Glutamatergic neuron (in vitro differentiated cells): Measurements from ENCODE around the gene TFF3. TPM values are rescaled to one million over a fixed set of nuclear protein-coding genes. Genes with fewer than 3 reads are reported as not detected.

ENCODE experiments used
- DNase-seq: peaks from one replicate; pipeline ENCODE4 v3.0.0; 2022
- H3K27ac Mint-ChIP-seq: one replicate; pipeline ENCODE4 v1.8.0; 2020; ENCODE audit warnings: mild to moderate bottlenecking, mixed read lengths, inconsistent platforms; ENCODE audit not compliant: unreplicated experiment
- H3K27me3 Mint-ChIP-seq: one replicate; pipeline ENCODE4 v1.8.0; 2020; ENCODE audit warnings: mild to moderate bottlenecking, moderate library complexity, mixed read lengths, inconsistent platforms; ENCODE audit not compliant: unreplicated experiment
- H3K36me3 Mint-ChIP-seq: one replicate; pipeline ENCODE4 v1.8.0; 2020; ENCODE audit warnings: mild to moderate bottlenecking, mixed read lengths, inconsistent platforms; ENCODE audit not compliant: unreplicated experiment
- H3K4me1 Mint-ChIP-seq: one replicate; pipeline ENCODE4 v1.8.0; 2020; ENCODE audit warnings: mild to moderate bottlenecking, low read depth, mixed read lengths, inconsistent platforms; ENCODE audit not compliant: unreplicated experiment
- H3K4me3 Mint-ChIP-seq: one replicate; pipeline ENCODE4 v1.8.0; 2020; ENCODE audit warnings: mild to moderate bottlenecking, mixed read lengths, inconsistent platforms; ENCODE audit not compliant: unreplicated experiment
- H3K9me3 Mint-ChIP-seq: one replicate; pipeline ENCODE4 v1.8.0; 2020; ENCODE audit warnings: mild to moderate bottlenecking, moderate library complexity, mixed read lengths, inconsistent platforms; ENCODE audit not compliant: unreplicated experiment
- total RNA-seq: library from RNA; stranded (reverse); fragmentation: NEBNext Ultra II Directional; extraction: Animal tissue kit (Norgen Biotek cat#: 25700); gene quantifications from one replicate; pipeline ENCODE4 v1.2.1, GENCODE V29; 2021; ENCODE audit not compliant: unreplicated experiment
- TF ChIP-seq, protein P1 (sequence below): fragments of 200-600 bp; sonication (generic); IDR thresholded peaks from one replicate; pipeline ENCODE4 v1.5.0; 2021; ENCODE audit not compliant: partially characterized antibody, unreplicated experiment

Gene TFF3
- total RNA-seq, 1 donor from 2014 or later = not detected

DNA sequence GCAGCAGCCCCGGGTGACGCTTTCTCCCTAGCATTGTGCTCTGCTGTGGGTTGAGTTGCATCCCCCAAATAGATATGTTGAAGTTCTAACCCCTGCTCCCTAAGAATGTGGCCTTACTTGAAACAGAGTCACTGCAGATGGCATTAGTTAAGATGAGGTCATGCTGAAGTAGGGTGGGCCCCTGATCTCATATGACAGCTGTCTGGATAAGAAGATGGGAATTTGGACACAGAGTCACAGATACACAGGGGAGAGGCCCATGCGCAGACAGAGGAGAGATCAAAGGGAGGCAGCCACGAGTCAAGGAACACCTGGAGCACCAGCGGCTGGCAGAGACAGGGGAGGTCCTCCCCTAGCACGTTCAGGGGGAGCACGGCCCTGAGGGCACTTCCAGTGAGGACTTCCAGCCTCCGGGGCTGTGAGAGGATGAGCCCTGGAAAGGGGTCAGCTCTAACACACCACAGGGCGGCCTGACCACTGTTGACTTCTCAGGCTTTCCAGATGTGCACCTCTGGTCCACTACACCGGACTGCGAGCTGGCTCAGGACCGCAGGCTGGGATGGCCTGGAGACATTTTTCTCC lies 49.9 kb downstream of the TFF3 start:
- Mint-ChIP-seq H3K36me3 (no peaks in the 10 kb centered on the region), H3K27ac (no peak overlapping the region), H3K27me3 (peaks cover 4% of the 10 kb centered on the region), H3K4me3 (no peak overlapping the region), H3K4me1 (peaks cover 31% of the 10 kb centered on the region), H3K9me3 (peaks cover 4% of the 10 kb centered on the region)
- TF ChIP-seq, protein P1, sequence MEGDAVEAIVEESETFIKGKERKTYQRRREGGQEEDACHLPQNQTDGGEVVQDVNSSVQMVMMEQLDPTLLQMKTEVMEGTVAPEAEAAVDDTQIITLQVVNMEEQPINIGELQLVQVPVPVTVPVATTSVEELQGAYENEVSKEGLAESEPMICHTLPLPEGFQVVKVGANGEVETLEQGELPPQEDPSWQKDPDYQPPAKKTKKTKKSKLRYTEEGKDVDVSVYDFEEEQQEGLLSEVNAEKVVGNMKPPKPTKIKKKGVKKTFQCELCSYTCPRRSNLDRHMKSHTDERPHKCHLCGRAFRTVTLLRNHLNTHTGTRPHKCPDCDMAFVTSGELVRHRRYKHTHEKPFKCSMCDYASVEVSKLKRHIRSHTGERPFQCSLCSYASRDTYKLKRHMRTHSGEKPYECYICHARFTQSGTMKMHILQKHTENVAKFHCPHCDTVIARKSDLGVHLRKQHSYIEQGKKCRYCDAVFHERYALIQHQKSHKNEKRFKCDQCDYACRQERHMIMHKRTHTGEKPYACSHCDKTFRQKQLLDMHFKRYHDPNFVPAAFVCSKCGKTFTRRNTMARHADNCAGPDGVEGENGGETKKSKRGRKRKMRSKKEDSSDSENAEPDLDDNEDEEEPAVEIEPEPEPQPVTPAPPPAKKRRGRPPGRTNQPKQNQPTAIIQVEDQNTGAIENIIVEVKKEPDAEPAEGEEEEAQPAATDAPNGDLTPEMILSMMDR = no peak
- no peak for DNase-seq

DNA sequence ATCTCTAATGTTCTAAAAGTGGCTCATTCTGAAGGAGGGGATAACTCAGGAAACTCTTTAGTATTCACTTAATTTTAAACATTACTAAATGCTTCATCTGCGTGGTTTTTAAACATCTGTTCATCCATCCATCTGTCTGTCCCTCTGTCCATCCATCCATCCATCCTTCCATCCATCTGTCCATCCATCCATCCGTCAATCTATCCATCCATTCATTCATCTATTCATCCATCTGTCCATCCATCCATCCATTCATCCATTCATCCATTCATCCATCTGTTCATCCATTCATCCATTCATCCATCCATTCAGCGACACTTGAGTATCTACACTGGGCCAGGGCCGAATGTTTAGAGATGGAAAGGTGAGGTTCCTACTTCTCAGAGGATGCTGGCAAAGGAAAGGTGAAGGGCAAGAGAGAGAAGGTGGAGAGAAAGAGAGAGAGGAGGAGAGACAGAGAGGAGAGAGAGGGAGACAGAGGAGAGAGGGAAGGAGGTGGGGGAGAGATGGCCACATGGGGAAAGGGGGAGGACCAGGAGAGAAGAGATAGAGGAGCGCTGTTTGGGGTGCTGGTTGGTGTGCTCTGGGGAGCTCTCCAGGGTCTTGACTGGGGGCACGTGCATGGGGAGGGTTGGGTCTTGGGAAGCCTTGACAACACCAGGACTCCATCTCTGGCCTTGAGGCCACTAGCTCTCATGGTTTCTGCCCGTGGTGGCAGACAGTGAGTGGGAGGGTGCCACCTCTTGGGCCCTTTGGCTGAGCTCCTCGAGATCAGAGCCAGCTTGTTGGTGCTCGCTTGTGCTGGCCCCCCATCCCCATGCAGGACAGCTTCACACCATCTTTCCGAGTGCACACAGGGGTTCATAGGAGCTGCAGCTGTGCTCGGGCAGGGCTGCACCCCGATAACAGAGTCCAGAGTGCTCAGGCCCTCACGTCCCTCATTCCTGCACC lies 50.7 kb downstream of the TFF3 start:
- Mint-ChIP-seq H3K4me3 (peak overlapping the region; percentile 26), H3K36me3 (no peaks in the 10 kb centered on the region), H3K27me3 (peaks cover 3% of the 10 kb centered on the region), H3K4me1 (peaks cover 30% of the 10 kb centered on the region), H3K27ac (peak overlapping the region; percentile 0), H3K9me3 (peaks cover 3% of the 10 kb centered on the region)
- TF ChIP-seq, protein P1 = no peak
- DNase-seq = no peak

DNA sequence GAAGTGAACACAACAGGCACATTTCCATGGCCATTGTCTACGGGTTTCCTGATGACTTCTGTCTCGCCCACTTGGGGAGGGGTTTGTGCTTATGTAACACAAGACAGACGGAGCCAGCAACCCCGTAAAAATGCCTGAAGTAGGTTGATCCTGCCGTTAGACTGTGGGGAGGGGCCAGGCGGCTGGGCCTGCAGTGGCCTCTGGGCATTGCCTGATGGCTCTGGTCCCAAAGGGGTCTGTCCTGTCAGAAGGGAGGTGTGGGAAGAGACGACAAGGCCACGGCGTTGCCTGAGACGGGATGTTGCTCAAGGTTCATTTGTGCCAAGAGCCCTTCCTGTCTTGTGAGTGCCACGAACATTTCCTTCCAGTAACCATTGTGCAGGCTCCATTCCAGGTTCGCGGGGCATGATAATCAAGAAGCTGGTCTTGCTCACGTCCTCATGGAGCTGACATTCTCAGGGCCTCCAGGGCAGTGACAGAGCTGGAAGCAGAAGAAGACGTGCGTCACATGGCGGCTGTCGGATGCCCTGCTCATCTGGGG lies 51.5 kb downstream of the TFF3 start:
- TF ChIP-seq, protein P1 = no peak
- H3K27me3 Mint-ChIP-seq = peaks cover 3% of the 10 kb centered on the region
- peak overlapping the region; percentile 49 for H3K4me3 Mint-ChIP-seq
- H3K4me1 Mint-ChIP-seq = peaks cover 31% of the 10 kb centered on the region
- peaks cover 4% of the 10 kb centered on the region for H3K9me3 Mint-ChIP-seq
- no peaks in the 10 kb centered on the region for H3K36me3 Mint-ChIP-seq
- peak; percentile 44 for DNase-seq
- peak overlapping the region; percentile 22 for H3K27ac Mint-ChIP-seq

DNA sequence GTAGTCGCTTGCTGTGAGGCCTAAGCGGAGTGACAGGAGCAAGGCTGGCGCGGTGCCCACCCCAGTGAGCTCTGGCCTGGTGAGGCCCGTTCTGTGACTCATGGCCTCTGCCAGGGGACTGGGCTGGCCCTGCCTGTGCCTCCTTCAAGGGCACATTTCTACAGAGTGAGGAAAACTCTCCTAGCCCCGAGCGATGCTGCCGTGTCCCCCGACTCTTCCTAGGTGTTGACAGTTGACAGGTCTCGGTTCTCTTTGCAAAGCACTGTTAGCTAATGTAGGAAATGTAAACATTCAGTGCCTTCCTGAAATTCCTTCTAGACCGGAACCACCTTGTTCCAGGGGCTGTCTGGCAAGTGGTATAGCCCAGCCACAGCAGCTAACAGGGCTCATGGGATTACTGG lies 52.4 kb downstream of the TFF3 start:
- TF ChIP-seq, protein P1 = no peak
- Mint-ChIP-seq H3K27me3 (peaks cover 6% of the 10 kb centered on the region), H3K36me3 (no peaks in the 10 kb centered on the region), H3K27ac (no peak overlapping the region), H3K9me3 (peaks cover 4% of the 10 kb centered on the region), H3K4me1 (peaks cover 34% of the 10 kb centered on the region), H3K4me3 (no peak overlapping the region)
- no peak for DNase-seq
